Liver (tissue), 9 donors: ENCODE measurements around the gene DEK. TPM values are rescaled to one million over a fixed set of nuclear protein-coding genes. Genes with fewer than 3 reads are reported as not detected.

Experiments
- DNase-seq: peaks from one replicate; pipeline ENCODE4 v3.0.0-alpha.2; 2017; ENCODE audit warnings: low spot score
- H3K27ac ChIP-seq, 2 donors: one replicate each; pipeline ENCODE4 v1.7.0; 2013; ENCODE audit warnings: inconsistent platforms in 2 of 2, low read length in 2 of 2, control low read depth in 1 of 2, low read depth in 1 of 2, mild to moderate bottlenecking in 1 of 2
- H3K27me3 ChIP-seq, 4 donors: one replicate each; pipeline versions ENCODE4 v1.6.1 to v1.7.0; 2013; ENCODE audit warnings: low read length in 3 of 4, inconsistent platforms in 1 of 4, mild to moderate bottlenecking in 1 of 4, moderate library complexity in 1 of 4; ENCODE audit not compliant: control insufficient read depth in 4 of 4, insufficient read depth in 4 of 4
- H3K36me3 ChIP-seq, 4 donors: one replicate each; pipeline versions ENCODE4 v1.6.1 to v1.7.0; 2013; ENCODE audit warnings: low read length in 3 of 4, mild to moderate bottlenecking in 3 of 4, low read depth in 1 of 4, moderate library complexity in 1 of 4; ENCODE audit not compliant: control insufficient read depth in 4 of 4, insufficient read depth in 3 of 4
- H3K4me1 ChIP-seq, 4 donors: one replicate each; pipeline versions ENCODE4 v1.6.1 to v1.7.0; 2013; ENCODE audit warnings: low read length in 3 of 4, mild to moderate bottlenecking in 3 of 4, moderate library complexity in 1 of 4; ENCODE audit not compliant: control insufficient read depth in 4 of 4, insufficient read depth in 4 of 4
- H3K4me3 ChIP-seq, 3 donors: one replicate each; pipeline versions ENCODE4 v1.6.1 to v1.7.0; 2013; ENCODE audit warnings: low read length in 3 of 3, control low read depth in 1 of 3, low read depth in 1 of 3, mild to moderate bottlenecking in 1 of 3
- H3K9ac ChIP-seq, 2 donors: one replicate each; pipeline ENCODE4 v1.7.0; 2013; ENCODE audit warnings: low read length in 2 of 2, mild to moderate bottlenecking in 2 of 2, moderate library complexity in 2 of 2, control low read depth in 1 of 2, low read depth in 1 of 2
- H3K9me3 ChIP-seq, 4 donors: one replicate each; pipeline versions ENCODE4 v1.6.1 to v1.7.0; 2013; ENCODE audit warnings: low read length in 3 of 4; ENCODE audit not compliant: control insufficient read depth in 4 of 4
- ATF3 ChIP-seq: IDR thresholded peaks from 2 replicates; pipeline ENCODE4 v1.6.1; 2016; ENCODE audit warnings: antibody characterized with exemption
- CTCF ChIP-seq: fragments of 150-350 bp; IDR thresholded peaks from 2 replicates; pipeline ENCODE4 v1.5.1; 2017; ENCODE audit warnings: improper control_type of control experiment, low read depth, low read length; ENCODE audit not compliant: missing input control
- EGR1 ChIP-seq, 2 donors: IDR thresholded peaks; 2 replicates each; pipeline ENCODE4 v1.6.1; 2016 to 2018; ENCODE audit warnings: antibody characterized with exemption in 2 of 2, low read depth in 2 of 2
- FOXA1 ChIP-seq: IDR thresholded peaks from 2 replicates; pipeline ENCODE4 v1.6.1; 2016; ENCODE audit warnings: antibody characterized with exemption
- FOXA2 ChIP-seq: IDR thresholded peaks from 2 replicates; pipeline ENCODE4 v1.6.1; 2016; ENCODE audit warnings: antibody characterized with exemption
- GABPA ChIP-seq, 2 donors: IDR thresholded peaks in 1 of 2; conservative IDR thresholded peaks in 1 of 2; 2 replicates each; pipeline ENCODE4 v1.6.1; 2016; ENCODE audit warnings: antibody characterized with exemption in 2 of 2, mild to moderate bottlenecking in 1 of 2, moderate library complexity in 1 of 2
- HNF4G ChIP-seq: IDR thresholded peaks from 2 replicates; pipeline ENCODE4 v1.6.1; 2016; ENCODE audit warnings: antibody characterized with exemption
- JUND ChIP-seq, 2 donors: IDR thresholded peaks; 2 replicates each; pipeline ENCODE4 v1.6.1; 2016; ENCODE audit warnings: antibody characterized with exemption in 2 of 2
- MAX ChIP-seq: IDR thresholded peaks from 2 replicates; pipeline ENCODE4 v1.6.1; 2016; ENCODE audit warnings: antibody characterized with exemption
- NR2F2 ChIP-seq: IDR thresholded peaks from 2 replicates; pipeline ENCODE4 v1.6.1; 2016; ENCODE audit warnings: antibody characterized with exemption
- RAD21 ChIP-seq, 2 donors: IDR thresholded peaks; 2 replicates each; pipeline ENCODE4 v1.6.1; 2016; ENCODE audit warnings: antibody characterized with exemption in 2 of 2, mild to moderate bottlenecking in 2 of 2
- REST ChIP-seq: IDR thresholded peaks from 2 replicates; pipeline ENCODE4 v1.6.1; 2016; ENCODE audit warnings: antibody characterized with exemption, mild to moderate bottlenecking
- RXRA ChIP-seq, 2 donors: IDR thresholded peaks; 2 replicates each; pipeline ENCODE4 v1.6.1; 2017 to 2018; ENCODE audit warnings: antibody characterized with exemption in 2 of 2, mild to moderate bottlenecking in 1 of 2
- SP1 ChIP-seq: IDR thresholded peaks from 2 replicates; pipeline ENCODE4 v1.6.1; 2018; ENCODE audit warnings: antibody characterized with exemption, mild to moderate bottlenecking
- TAF1 ChIP-seq: conservative IDR thresholded peaks from 2 replicates; pipeline ENCODE4 v1.6.1; 2016; ENCODE audit warnings: antibody characterized with exemption, mild to moderate bottlenecking
- YY1 ChIP-seq: IDR thresholded peaks from 2 replicates; pipeline ENCODE4 v1.6.1; 2016; ENCODE audit warnings: antibody characterized with exemption, mild to moderate bottlenecking
- WGBS: extraction: QIAGEN DNeasy Blood & Tissue Kit; methylation state at CpG from one replicate; pipeline ENCODE4 v1.1.7; 2013; 5-methylcytosine and 5-hydroxymethylcytosine counted together
- polyA plus RNA-seq, 2 donors: library from polyadenylated mRNA; stranded (reverse) in 1 of 2; unstranded in 1 of 2; fragments of 200-250 nt in 1 of 2; fragments of >200 nt in 1 of 2; fragmentation: Nextera tagmentation in 1 of 2; extraction: Ambion mirVana in 1 of 2; gene quantifications; one replicate each; pipeline versions ENCODE4 v1.2.1 to v1.2.3, GENCODE V29; 2013 to 2015
- total RNA-seq, 2 donors: library from RNA; depleted of rRNA; stranded (reverse); fragments of >200 nt; gene quantifications; one replicate each; pipeline ENCODE4 v1.2.3, GENCODE V29; 2014
- donor health status: healthy.
- donor health status: healthy.
- donor health status: healthy.
- donor health status: healthy.
- donor health status: healthy.

Gene DEK
- total and polyA plus RNA-seq, 4 donors, result 19.7 to 92.6 (median 26.8) TPM

GRCh38 chr6:18182568-18182967 lies 81.8 kb downstream of the DEK start:
- peaks cover 0 to 5% (median 0%) of the 10 kb centered on the region in 4 donors for H3K4me1 ChIP-seq
- H3K27ac ChIP-seq, result no peak overlapping the region
- no peak for DNase-seq
- H3K9ac ChIP-seq, result no peak overlapping the region
- peaks cover 0 to under 1% (median 0%) of the 10 kb centered on the region in 4 donors for H3K36me3 ChIP-seq
- WGBS, result 66% methylated on average over 4 of the region's 4 CpGs
- no peak for TF ChIP-seq CTCF
- no peak for TF ChIP-seq REST
- TF ChIP-seq YY1, result no peak
- no peak for TF ChIP-seq MAX
- no peak for TF ChIP-seq ATF3
- no peak for TF ChIP-seq RXRA (IDR thresholded peaks at IDR 0.05)
- no peak for TF ChIP-seq RAD21 (IDR thresholded peaks at IDR 0.05)
- TF ChIP-seq JUND (IDR thresholded peaks at IDR 0.05), result no peak
- TF ChIP-seq TAF1, result no peak
- no peak overlapping the region for H3K4me3 ChIP-seq
- H3K27me3 ChIP-seq, result no peaks in the 10 kb centered on the region
- no peaks in the 10 kb centered on the region for H3K9me3 ChIP-seq

GRCh38 chr6:18179770-18180356 lies 84.5 kb downstream of the DEK start:
- Histone ChIP-seq H3K36me3 (no peaks in the 10 kb centered on the region), H3K4me1 (no peaks in the 10 kb centered on the region), H3K27ac (no peak overlapping the region), H3K9ac (no peak overlapping the region), H3K9me3 (no peaks in the 10 kb centered on the region), H3K4me3 (no peak overlapping the region), H3K27me3 (no peaks in the 10 kb centered on the region)
- no peak for DNase-seq
- TF ChIP-seq JUND (IDR thresholded peaks at IDR 0.05) (no peak), CTCF (no peak), GABPA (IDR thresholded peaks at IDR 0.05 in 1 of 2, conservative IDR thresholded peaks at IDR 0.05 in 1 of 2) (no peak), SP1 (no peak), MAX (no peak), REST (no peak), RXRA (IDR thresholded peaks at IDR 0.05) (no peak), TAF1 (no peak), FOXA2 (no peak), FOXA1 (no peak), YY1 (no peak), HNF4G (no peak), NR2F2 (no peak), EGR1 (IDR thresholded peaks at IDR 0.05; ENCODE audit: low read depth in 2 of 2) (no peak), RAD21 (IDR thresholded peaks at IDR 0.05) (no peak)
- WGBS, result 84% methylated on average over 5 of the region's 5 CpGs
